Measurements from ENCODE around the gene MAGT1. TPM values are rescaled to one million over a fixed set of nuclear protein-coding genes. Genes with fewer than 3 reads are reported as not detected.

MAGT1 gene
- total and polyA plus RNA-seq, 2 experiments from 2014 or later: 23.4 to 42.2 TPM

GRCh38 chrX:77938083-77938680 is 42.9 kb upstream of the MAGT1 start (continued):
- TF ChIP-seq REST (IDR thresholded peaks at IDR 0.05; ENCODE audit: unreplicated experiment) (no peak), JUNB (IDR thresholded peaks at IDR 0.05; ENCODE audit: unreplicated experiment) (no peak), EZH2phosphoT487 (IDR thresholded peaks at IDR 0.05; ENCODE audit: unreplicated experiment) (no peak), ZNF114 (CRISPR knock-in tag; IDR thresholded peaks at IDR 0.05) (no peak), CREB1 (CRISPR knock-in tag; IDR thresholded peaks at IDR 0.05; ENCODE audit: low read depth) (no peak), ZNF331 (CRISPR knock-in tag; IDR thresholded peaks at IDR 0.05; ENCODE audit: low read depth) (no peak), CTCF (conservative IDR thresholded peaks at IDR 0.05; ENCODE audit: low read depth in 2 of 2) (no peak)

- Mint-ChIP-seq H3K27me3 (ENCODE audit: insufficient read depth, low read depth, poor library complexity) (peaks cover under 1% of the 10 kb centered on the region), H3K4me1 (no peaks in the 10 kb centered on the region), H3K27ac (no peak overlapping the region), H3K9me3 (peaks cover 4% of the 10 kb centered on the region; the same call in 2 of the 3 replicates), H3K4me3 (no peak overlapping the region), H3K36me3 (ENCODE audit: low read depth) (peaks cover 3% of the 10 kb centered on the region; the same call in 1 of the 3 replicates)
- Histone ChIP-seq H3K4me3 (no peak overlapping the region), H3F3A (replicated peaks; ENCODE audit: low read depth) (no peaks in the 10 kb centered on the region), H3K9me2 (ENCODE audit: insufficient read depth) (no peaks in the 10 kb centered on the region), H3K36me3 (ENCODE audit: insufficient read depth) (no peaks in the 10 kb centered on the region), H3K4me2 (no peak overlapping the region), H4K20me1 (replicated peaks; ENCODE audit: insufficient read depth) (no peaks in the 10 kb centered on the region), H2AFZ (no peak overlapping the region), H3K27ac (ENCODE audit: low read depth) (no peak overlapping the region), H3K79me2 (replicated peaks; ENCODE audit: insufficient read depth) (no peaks in the 10 kb centered on the region), H3K4me1 (ENCODE audit: insufficient read depth) (no peaks in the 10 kb centered on the region), H3K27me3 (ENCODE audit: insufficient read depth) (no peaks in the 10 kb centered on the region)
- ATAC-seq (no peak), DNase-seq (ENCODE audit: low spot score) (no peak)
- TF ChIP-seq CREB1 (CRISPR knock-in tag; IDR thresholded peaks at IDR 0.05; ENCODE audit: low read depth): no peak
- no peak for TF ChIP-seq REST (IDR thresholded peaks at IDR 0.05; ENCODE audit: unreplicated experiment)
- TF ChIP-seq EZH2 (IDR thresholded peaks at IDR 0.05; ENCODE audit: low read depth, unreplicated experiment): no peak
- no peak for TF ChIP-seq JUNB (IDR thresholded peaks at IDR 0.05; ENCODE audit: unreplicated experiment)
- no peak for TF ChIP-seq CTCF (conservative IDR thresholded peaks at IDR 0.05; ENCODE audit: low read depth in 2 of 2)
- no peak for TF ChIP-seq EZH2phosphoT487 (IDR thresholded peaks at IDR 0.05; ENCODE audit: unreplicated experiment)
- TF ChIP-seq NANOG (IDR thresholded peaks at IDR 0.05; ENCODE audit: borderline replicate concordance): no peak
Observed at GRCh38 chrX:77937291-77937690, 42.1 kb upstream of the MAGT1 start.

Measured in GM23338 (cell line).